SK-N-SH (cell line): Measurements from ENCODE around the gene IL6ST. TPM values are rescaled to one million over a fixed set of nuclear protein-coding genes. Genes with fewer than 3 reads are reported as not detected.

Source experiments
- CTCF ChIA-PET: fragments of 300-600, 350-600 bp; formaldehyde crosslinking; extraction: SDS; loops from one replicate; lab custom pipeline; 2021; lab: Yijun Ruan, JAX
- POLR2A ChIA-PET: fragments of 350-600 bp; sonication (Branson Sonifier 250); formaldehyde crosslinking; extraction: SDS; loops from one replicate; lab custom pipeline; 2020; ENCODE audit warnings: antibody characterized with exemption, inconsistent platforms; lab: Yijun Ruan, JAX
- DNase-seq: peaks from one replicate; pipeline ENCODE4 v3.0.0; 2012
- H2AFZ ChIP-seq: fragments of 200-600 bp; sonication (generic); 2 replicates; pipeline ENCODE4 v1.8.1; 2016; ENCODE audit warnings: antibody characterized with exemption, mild to moderate bottlenecking, low read depth
- H3F3A ChIP-seq: fragments of 200-600 bp; sonication (generic); replicated peaks from 2 replicates; pipeline ENCODE3; 2016; ENCODE audit warnings: antibody characterized with exemption, mild to moderate bottlenecking; ENCODE audit not compliant: insufficient read depth
- H3K27ac ChIP-seq, 2 experiments: fragments of 200-500 bp in 1 of 2; fragments of 200-600 bp in 1 of 2; sonication (Bioruptor generic) in 1 of 2; sonication (generic), shearing (Covaris generic) in 1 of 2; 2 replicates each; pipeline versions ENCODE4 v1.5.1 to v1.6.1; 2014 to 2016; ENCODE audit warnings: low read depth in 2 of 2, inconsistent platforms in 1 of 2, low read length in 1 of 2, mild to moderate bottlenecking in 1 of 2, mixed read lengths in 1 of 2
- H3K27me3 ChIP-seq: fragments of 200-600 bp; sonication (generic), shearing (Covaris generic); 2 replicates; pipeline ENCODE4 v1.6.1; 2016; ENCODE audit warnings: mixed run types; ENCODE audit not compliant: insufficient read depth
- H3K36me3 ChIP-seq, 2 experiments: fragments of 200-500 bp in 1 of 2; fragments of 200-600 bp in 1 of 2; sonication (Bioruptor generic) in 1 of 2; sonication (generic) in 1 of 2; replicated peaks in 1 of 2; 2 replicates each; pipeline versions ENCODE3 to v1.5.1; 2014 to 2016; ENCODE audit warnings: low read length in 1 of 2, mild to moderate bottlenecking in 1 of 2; ENCODE audit not compliant: insufficient read depth in 2 of 2, control insufficient read depth in 1 of 2
- H3K4me1 ChIP-seq, 2 experiments: fragments of 200-500 bp in 1 of 2; fragments of 200-600 bp in 1 of 2; sonication (Bioruptor generic) in 1 of 2; sonication (generic), shearing (Covaris generic) in 1 of 2; 2 replicates each; pipeline versions ENCODE4 v1.5.1 to v1.6.1; 2014 to 2016; ENCODE audit warnings: low read depth in 1 of 2, low read length in 1 of 2, mixed run types in 1 of 2; ENCODE audit not compliant: insufficient read depth in 2 of 2, control insufficient read depth in 1 of 2
- H3K4me2 ChIP-seq: fragments of 200-600 bp; sonication (generic), shearing (Covaris generic); 2 replicates; pipeline ENCODE4 v1.6.1; 2017; ENCODE audit warnings: mixed run types
- H3K4me3 ChIP-seq, 2 experiments: fragments of 200-500 bp in 1 of 2; fragments of 200-600 bp in 1 of 2; sonication (Bioruptor generic) in 1 of 2; sonication (generic), shearing (Covaris generic) in 1 of 2; 2 replicates each; pipeline versions ENCODE4 v1.5.1 to v1.8.1; 2014 to 2016; ENCODE audit warnings: low read depth in 2 of 2, inconsistent platforms in 1 of 2, low read length in 1 of 2, mild to moderate bottlenecking in 1 of 2, mixed read lengths in 1 of 2, moderate library complexity in 1 of 2
- H3K79me2 ChIP-seq: fragments of 200-600 bp; sonication (generic); 2 replicates; pipeline ENCODE4 v1.8.1; 2017; ENCODE audit warnings: mild to moderate bottlenecking; ENCODE audit not compliant: insufficient read depth
- H3K9ac ChIP-seq: fragments of 200-600 bp; sonication (generic); 2 replicates; pipeline ENCODE4 v1.6.1; 2017; ENCODE audit warnings: mixed run types
- H3K9me2 ChIP-seq: fragments of 200-600 bp; sonication (generic); 2 replicates; pipeline ENCODE4 v1.6.1; 2017; ENCODE audit warnings: mixed run types
- H3K9me3 ChIP-seq: fragments of 200-600 bp; sonication (generic); 2 replicates; pipeline ENCODE4 v1.6.1; 2017; ENCODE audit warnings: mixed run types, mild to moderate bottlenecking, moderate library complexity
- H4K20me1 ChIP-seq: fragments of 200-600 bp; sonication (generic); 2 replicates; pipeline ENCODE4 v1.6.1; 2017; ENCODE audit warnings: mild to moderate bottlenecking, mixed run types; ENCODE audit not compliant: insufficient read depth
- CHD2 ChIP-seq: fragments of 150-350 bp; IDR thresholded peaks from 2 replicates; pipeline ENCODE4 v1.6.1; 2018; ENCODE audit warnings: low read length; ENCODE audit not compliant: partially characterized antibody
- ELF1 ChIP-seq: IDR thresholded peaks from 2 replicates; pipeline ENCODE4 v1.4.0; 2012
- FOSL2 ChIP-seq: IDR thresholded peaks from 2 replicates; pipeline ENCODE4 v1.4.0; 2012; ENCODE audit warnings: low read depth, mild to moderate bottlenecking, moderate library complexity, borderline replicate concordance
- FOXM1 ChIP-seq: IDR thresholded peaks from 2 replicates; pipeline ENCODE4 v1.4.0; 2012; ENCODE audit warnings: low read depth, mild to moderate bottlenecking
- GABPA ChIP-seq: IDR thresholded peaks from 2 replicates; pipeline ENCODE4 v1.4.0; 2012; ENCODE audit warnings: low read depth, mild to moderate bottlenecking
- GATA2 ChIP-seq: sonication (generic); formaldehyde crosslinking; IDR thresholded peaks from 2 replicates; pipeline ENCODE4 v1.5.0; 2020; ENCODE audit warnings: mild to moderate bottlenecking, missing genetic modification reagents
- IRF3 ChIP-seq: fragments of 150-350 bp; IDR thresholded peaks from 2 replicates; pipeline ENCODE4 v1.6.1; 2016; ENCODE audit warnings: mild to moderate bottlenecking, low read depth, low read length
- JUND ChIP-seq: IDR thresholded peaks from 2 replicates; pipeline ENCODE4 v1.4.0; 2012
- MAX ChIP-seq: IDR thresholded peaks from 2 replicates; pipeline ENCODE4 v1.4.0; 2012; ENCODE audit warnings: low read depth
- PBX3 ChIP-seq: IDR thresholded peaks from 2 replicates; pipeline ENCODE4; 2012
- RCOR1 ChIP-seq: fragments of 150-350 bp; IDR thresholded peaks from 2 replicates; pipeline ENCODE4 v1.6.1; 2017; ENCODE audit warnings: antibody characterized with exemption, low read length
- REST ChIP-seq: IDR thresholded peaks from 2 replicates; pipeline ENCODE4 v1.6.1; 2012; ENCODE audit warnings: mild to moderate bottlenecking, low read depth, low read length, moderate library complexity
- RXRA ChIP-seq: IDR thresholded peaks from 2 replicates; pipeline ENCODE4 v1.4.0; 2012; ENCODE audit warnings: low read depth, mild to moderate bottlenecking, borderline replicate concordance
- SMC3 ChIP-seq: IDR thresholded peaks from 2 replicates; pipeline ENCODE4 v1.6.1; 2012; ENCODE audit warnings: low read depth, low read length, improper control_type of control experiment
- TAF1 ChIP-seq: IDR thresholded peaks from 2 replicates; pipeline ENCODE4 v1.6.1; 2012; ENCODE audit warnings: low read depth, mild to moderate bottlenecking, low read length, moderate library complexity, borderline replicate concordance
- TCF12 ChIP-seq: IDR thresholded peaks from 2 replicates; pipeline ENCODE4 v1.4.0; 2012
- TEAD4 ChIP-seq: IDR thresholded peaks from 2 replicates; pipeline ENCODE4 v1.4.0; 2012; ENCODE audit warnings: mild to moderate bottlenecking, borderline replicate concordance; ENCODE audit not compliant: insufficient read depth
- YY1 ChIP-seq: IDR thresholded peaks from 2 replicates; pipeline ENCODE4 v1.4.0; 2012; ENCODE audit warnings: low read depth, mild to moderate bottlenecking
- ZBTB33 ChIP-seq: IDR thresholded peaks from 2 replicates; pipeline ENCODE4 v1.4.0; 2012; ENCODE audit warnings: low read depth, borderline replicate concordance
- WGBS: methylation state at CpG from one replicate; pipeline ENCODE4 v1.1.6; 2017; ENCODE audit warnings: low lambda C conversion rate; 5-methylcytosine and 5-hydroxymethylcytosine counted together
- polyA plus RNA-seq, 3 experiments: library from polyadenylated mRNA; depleted of rRNA; stranded (reverse); fragments of >200 nt; gene quantifications; 2 replicates each; pipeline ENCODE4 v1.2.3, GENCODE V29; 2012

Gene IL6ST
- polyA plus RNA-seq, 1 of the 3 experiments (the other 2 are of a cell fraction): 16.0 TPM

- POLR2A ChIA-PET: no interaction called here
- CTCF ChIA-PET: interaction anchor here (0.6 to 1.4 kb wide), 5 partner anchors 8 to 288 kb away, joined by 3 to 4 read pairs (median 3); no protein-coding TSS in a partner anchor
- Histone ChIP-seq H3K9me3 (no peaks in the 10 kb centered on the region), H3K4me1 (no peaks in the 10 kb centered on the region), H4K20me1 (no peaks in the 10 kb centered on the region), H3K4me2 (no peak overlapping the region), H3K27me3 (no peaks in the 10 kb centered on the region; the same call in 1 of the 2 replicates), H3K36me3 (no peaks in the 10 kb centered on the region), H3F3A (no peaks in the 10 kb centered on the region), H3K27ac (no peak overlapping the region), H3K9me2 (no peaks in the 10 kb centered on the region), H2AFZ (0 out of 2 replicates have a peak overlapping the region, but pooled peaks have one; percentile 29), H3K79me2 (no peaks in the 10 kb centered on the region)
- WGBS: 77% methylated on average over 2 of the region's 2 CpGs
- TF ChIP-seq GATA2 (CRISPR knock-in tag) (no peak), PBX3 (no peak), JUND (no peak), GABPA (no peak), CHD2 (no peak), REST (no peak), TAF1 (no peak), RCOR1 (no peak), SMC3 (no peak), FOSL2 (no peak), FOXM1 (no peak), TEAD4 (no peak), MAX (no peak), RXRA (no peak), ELF1 (no peak), ZBTB33 (no peak), TCF12 (no peak), IRF3 (no peak), YY1 (no peak)
- TF ChIP-seq, all 33 proteins: peak for 0
- no peak overlapping the region for H3K9ac ChIP-seq
- H3K4me3 ChIP-seq: no peak overlapping the region
- DNase-seq: no peak
Measured at GRCh38 chr5:55911784-55912653, 82.7 kb downstream of the IL6ST start.
